SK-N-SH (cell line): ENCODE results near the gene RAP2A. TPM values are rescaled to one million over a fixed set of nuclear protein-coding genes. Genes with fewer than 3 reads are reported as not detected.

ENCODE experiments used
- CTCF ChIA-PET: fragments of 300-600, 350-600 bp; formaldehyde crosslinking; extraction: SDS; loops from one replicate; lab custom pipeline; 2021; lab: Yijun Ruan, JAX
- POLR2A ChIA-PET: fragments of 350-600 bp; sonication (Branson Sonifier 250); formaldehyde crosslinking; extraction: SDS; loops from one replicate; lab custom pipeline; 2020; ENCODE audit warnings: antibody characterized with exemption, inconsistent platforms; lab: Yijun Ruan, JAX
- DNase-seq: peaks from one replicate; pipeline ENCODE4 v3.0.0; 2012
- H2AFZ ChIP-seq: fragments of 200-600 bp; sonication (generic); 2 replicates; pipeline ENCODE4 v1.8.1; 2016; ENCODE audit warnings: antibody characterized with exemption, mild to moderate bottlenecking, low read depth
- H3F3A ChIP-seq: fragments of 200-600 bp; sonication (generic); replicated peaks from 2 replicates; pipeline ENCODE3; 2016; ENCODE audit warnings: antibody characterized with exemption, mild to moderate bottlenecking; ENCODE audit not compliant: insufficient read depth
- H3K27ac ChIP-seq, 2 experiments: fragments of 200-500 bp in 1 of 2; fragments of 200-600 bp in 1 of 2; sonication (Bioruptor generic) in 1 of 2; sonication (generic), shearing (Covaris generic) in 1 of 2; 2 replicates each; pipeline versions ENCODE4 v1.5.1 to v1.6.1; 2014 to 2016; ENCODE audit warnings: low read depth in 2 of 2, inconsistent platforms in 1 of 2, low read length in 1 of 2, mild to moderate bottlenecking in 1 of 2, mixed read lengths in 1 of 2
- H3K27me3 ChIP-seq: fragments of 200-600 bp; sonication (generic), shearing (Covaris generic); 2 replicates; pipeline ENCODE4 v1.6.1; 2016; ENCODE audit warnings: mixed run types; ENCODE audit not compliant: insufficient read depth
- H3K36me3 ChIP-seq, 2 experiments: fragments of 200-500 bp in 1 of 2; fragments of 200-600 bp in 1 of 2; sonication (Bioruptor generic) in 1 of 2; sonication (generic) in 1 of 2; replicated peaks in 1 of 2; 2 replicates each; pipeline versions ENCODE3 to v1.5.1; 2014 to 2016; ENCODE audit warnings: low read length in 1 of 2, mild to moderate bottlenecking in 1 of 2; ENCODE audit not compliant: insufficient read depth in 2 of 2, control insufficient read depth in 1 of 2
- H3K4me1 ChIP-seq, 2 experiments: fragments of 200-500 bp in 1 of 2; fragments of 200-600 bp in 1 of 2; sonication (Bioruptor generic) in 1 of 2; sonication (generic), shearing (Covaris generic) in 1 of 2; 2 replicates each; pipeline versions ENCODE4 v1.5.1 to v1.6.1; 2014 to 2016; ENCODE audit warnings: low read depth in 1 of 2, low read length in 1 of 2, mixed run types in 1 of 2; ENCODE audit not compliant: insufficient read depth in 2 of 2, control insufficient read depth in 1 of 2
- H3K4me2 ChIP-seq: fragments of 200-600 bp; sonication (generic), shearing (Covaris generic); 2 replicates; pipeline ENCODE4 v1.6.1; 2017; ENCODE audit warnings: mixed run types
- H3K4me3 ChIP-seq, 2 experiments: fragments of 200-500 bp in 1 of 2; fragments of 200-600 bp in 1 of 2; sonication (Bioruptor generic) in 1 of 2; sonication (generic), shearing (Covaris generic) in 1 of 2; 2 replicates each; pipeline versions ENCODE4 v1.5.1 to v1.8.1; 2014 to 2016; ENCODE audit warnings: low read depth in 2 of 2, inconsistent platforms in 1 of 2, low read length in 1 of 2, mild to moderate bottlenecking in 1 of 2, mixed read lengths in 1 of 2, moderate library complexity in 1 of 2
- H3K79me2 ChIP-seq: fragments of 200-600 bp; sonication (generic); 2 replicates; pipeline ENCODE4 v1.8.1; 2017; ENCODE audit warnings: mild to moderate bottlenecking; ENCODE audit not compliant: insufficient read depth
- H3K9ac ChIP-seq: fragments of 200-600 bp; sonication (generic); 2 replicates; pipeline ENCODE4 v1.6.1; 2017; ENCODE audit warnings: mixed run types
- H3K9me2 ChIP-seq: fragments of 200-600 bp; sonication (generic); 2 replicates; pipeline ENCODE4 v1.6.1; 2017; ENCODE audit warnings: mixed run types
- H3K9me3 ChIP-seq: fragments of 200-600 bp; sonication (generic); 2 replicates; pipeline ENCODE4 v1.6.1; 2017; ENCODE audit warnings: mixed run types, mild to moderate bottlenecking, moderate library complexity
- H4K20me1 ChIP-seq: fragments of 200-600 bp; sonication (generic); 2 replicates; pipeline ENCODE4 v1.6.1; 2017; ENCODE audit warnings: mild to moderate bottlenecking, mixed run types; ENCODE audit not compliant: insufficient read depth
- CHD2 ChIP-seq: fragments of 150-350 bp; IDR thresholded peaks from 2 replicates; pipeline ENCODE4 v1.6.1; 2018; ENCODE audit warnings: low read length; ENCODE audit not compliant: partially characterized antibody
- EP300 ChIP-seq, 2 experiments: IDR thresholded peaks; 2 replicates each; pipeline versions ENCODE4 v1.4.0 to v1.6.1; 2012; ENCODE audit warnings: borderline replicate concordance in 1 of 2, low read depth in 1 of 2, low read length in 1 of 2
- EZH2phosphoT487 ChIP-seq: fragments of 200-600 bp; sonication (generic); IDR thresholded peaks from 2 replicates; pipeline ENCODE4 v1.6.1; 2017; ENCODE audit warnings: low read depth, mixed run types, mild to moderate bottlenecking, antibody characterized with exemption, moderate library complexity, borderline replicate concordance
- FOXJ3 ChIP-seq: sonication (generic); formaldehyde crosslinking; IDR thresholded peaks from 2 replicates; pipeline ENCODE4 v1.5.1; 2020; ENCODE audit warnings: mild to moderate bottlenecking, missing genetic modification reagents
- FOXM1 ChIP-seq: IDR thresholded peaks from 2 replicates; pipeline ENCODE4 v1.4.0; 2012; ENCODE audit warnings: low read depth, mild to moderate bottlenecking
- IRF3 ChIP-seq: fragments of 150-350 bp; IDR thresholded peaks from 2 replicates; pipeline ENCODE4 v1.6.1; 2016; ENCODE audit warnings: mild to moderate bottlenecking, low read depth, low read length
- MEF2A ChIP-seq: IDR thresholded peaks from 2 replicates; pipeline ENCODE4 v1.4.0; 2012; ENCODE audit warnings: low read depth, borderline replicate concordance
- RAD21 ChIP-seq: IDR thresholded peaks from 2 replicates; pipeline ENCODE4 v1.6.1; 2012; ENCODE audit warnings: mild to moderate bottlenecking, low read length
- RCOR1 ChIP-seq: fragments of 150-350 bp; IDR thresholded peaks from 2 replicates; pipeline ENCODE4 v1.6.1; 2017; ENCODE audit warnings: antibody characterized with exemption, low read length
- RXRA ChIP-seq: IDR thresholded peaks from 2 replicates; pipeline ENCODE4 v1.4.0; 2012; ENCODE audit warnings: low read depth, mild to moderate bottlenecking, borderline replicate concordance
- TAF1 ChIP-seq: IDR thresholded peaks from 2 replicates; pipeline ENCODE4 v1.6.1; 2012; ENCODE audit warnings: low read depth, mild to moderate bottlenecking, low read length, moderate library complexity, borderline replicate concordance
- TCF12 ChIP-seq: IDR thresholded peaks from 2 replicates; pipeline ENCODE4 v1.4.0; 2012
- WGBS: methylation state at CpG from one replicate; pipeline ENCODE4 v1.1.6; 2017; ENCODE audit warnings: low lambda C conversion rate; 5-methylcytosine and 5-hydroxymethylcytosine counted together
- polyA plus RNA-seq, 3 experiments: library from polyadenylated mRNA; depleted of rRNA; stranded (reverse); fragments of >200 nt; gene quantifications; 2 replicates each; pipeline ENCODE4 v1.2.3, GENCODE V29; 2012
- TF ChIP-seq, protein P1 (sequence below): IDR thresholded peaks from 2 replicates; pipeline ENCODE4 v1.4.0; 2012; ENCODE audit warnings: low read depth, borderline replicate concordance
- TF ChIP-seq, protein P2 (sequence below): IDR thresholded peaks from 2 replicates; pipeline ENCODE4 v1.6.1; 2012; ENCODE audit warnings: mild to moderate bottlenecking, low read depth, low read length, moderate library complexity

RAP2A gene
- polyA plus RNA-seq, 1 of the 3 experiments (the other 2 are of a cell fraction): 6.5 TPM

GRCh38 chr13:97407540-97407939 lies 26.4 kb upstream of the RAP2A start:
- WGBS: 85% methylated on average over 2 of the region's 2 CpGs
- Histone ChIP-seq H3K9ac (no peak overlapping the region), H3K4me2 (no peak overlapping the region), H3K4me3 (no peak overlapping the region), H3K27me3 (no peaks in the 10 kb centered on the region), H3K27ac (no peak overlapping the region), H3K36me3 (no peaks in the 10 kb centered on the region), H3F3A (no peaks in the 10 kb centered on the region), H2AFZ (no peak overlapping the region), H3K9me2 (no peaks in the 10 kb centered on the region), H4K20me1 (no peaks in the 10 kb centered on the region), H3K4me1 (no peaks in the 10 kb centered on the region), H3K79me2 (no peaks in the 10 kb centered on the region), H3K9me3 (no peaks in the 10 kb centered on the region)
- no peak for DNase-seq
- no peak for TF ChIP-seq FOXJ3 (CRISPR knock-in tag)
- no peak for TF ChIP-seq FOXM1
- TF ChIP-seq IRF3: no peak
- TF ChIP-seq, protein P1, sequence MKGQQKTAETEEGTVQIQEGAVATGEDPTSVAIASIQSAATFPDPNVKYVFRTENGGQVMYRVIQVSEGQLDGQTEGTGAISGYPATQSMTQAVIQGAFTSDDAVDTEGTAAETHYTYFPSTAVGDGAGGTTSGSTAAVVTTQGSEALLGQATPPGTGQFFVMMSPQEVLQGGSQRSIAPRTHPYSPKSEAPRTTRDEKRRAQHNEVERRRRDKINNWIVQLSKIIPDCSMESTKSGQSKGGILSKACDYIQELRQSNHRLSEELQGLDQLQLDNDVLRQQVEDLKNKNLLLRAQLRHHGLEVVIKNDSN: no peak
- TF ChIP-seq EP300 (IDR thresholded peaks at IDR 0.05; ENCODE audit: borderline replicate concordance in 1 of 2, low read depth in 1 of 2, low read length in 1 of 2): no peak
- ChIA-PET CTCF (interaction anchor here (0.7 to 1.5 kb wide), 2 partner anchors 13 to 24 kb away, joined by 3 to 4 read pairs; no protein-coding TSS in a partner anchor), POLR2A (no interaction called here)

GRCh38 chr13:97408938-97409337 lies 25.0 kb upstream of the RAP2A start:
- POLR2A ChIA-PET: no interaction called here

More at GRCh38 chr13:97408938-97409337, 25.0 kb upstream of the RAP2A start:
- Histone ChIP-seq H3K79me2 (no peaks in the 10 kb centered on the region), H3K4me2 (no peak overlapping the region), H3F3A (no peaks in the 10 kb centered on the region), H3K9me3 (no peaks in the 10 kb centered on the region), H3K4me3 (no peak overlapping the region), H4K20me1 (no peaks in the 10 kb centered on the region), H2AFZ (no peak overlapping the region), H3K9me2 (no peaks in the 10 kb centered on the region), H3K9ac (no peak overlapping the region), H3K36me3 (no peaks in the 10 kb centered on the region), H3K4me1 (no peaks in the 10 kb centered on the region), H3K27me3 (no peaks in the 10 kb centered on the region), H3K27ac (no peak overlapping the region)
- TF ChIP-seq IRF3: no peak
- TF ChIP-seq EZH2phosphoT487: no peak
- TF ChIP-seq RCOR1: no peak
- no peak for TF ChIP-seq RXRA
- no peak for TF ChIP-seq RAD21
- no peak for TF ChIP-seq MEF2A
- no peak for TF ChIP-seq FOXJ3 (CRISPR knock-in tag)
- no peak for TF ChIP-seq TAF1
- no peak for TF ChIP-seq TCF12
- TF ChIP-seq, protein P2, sequence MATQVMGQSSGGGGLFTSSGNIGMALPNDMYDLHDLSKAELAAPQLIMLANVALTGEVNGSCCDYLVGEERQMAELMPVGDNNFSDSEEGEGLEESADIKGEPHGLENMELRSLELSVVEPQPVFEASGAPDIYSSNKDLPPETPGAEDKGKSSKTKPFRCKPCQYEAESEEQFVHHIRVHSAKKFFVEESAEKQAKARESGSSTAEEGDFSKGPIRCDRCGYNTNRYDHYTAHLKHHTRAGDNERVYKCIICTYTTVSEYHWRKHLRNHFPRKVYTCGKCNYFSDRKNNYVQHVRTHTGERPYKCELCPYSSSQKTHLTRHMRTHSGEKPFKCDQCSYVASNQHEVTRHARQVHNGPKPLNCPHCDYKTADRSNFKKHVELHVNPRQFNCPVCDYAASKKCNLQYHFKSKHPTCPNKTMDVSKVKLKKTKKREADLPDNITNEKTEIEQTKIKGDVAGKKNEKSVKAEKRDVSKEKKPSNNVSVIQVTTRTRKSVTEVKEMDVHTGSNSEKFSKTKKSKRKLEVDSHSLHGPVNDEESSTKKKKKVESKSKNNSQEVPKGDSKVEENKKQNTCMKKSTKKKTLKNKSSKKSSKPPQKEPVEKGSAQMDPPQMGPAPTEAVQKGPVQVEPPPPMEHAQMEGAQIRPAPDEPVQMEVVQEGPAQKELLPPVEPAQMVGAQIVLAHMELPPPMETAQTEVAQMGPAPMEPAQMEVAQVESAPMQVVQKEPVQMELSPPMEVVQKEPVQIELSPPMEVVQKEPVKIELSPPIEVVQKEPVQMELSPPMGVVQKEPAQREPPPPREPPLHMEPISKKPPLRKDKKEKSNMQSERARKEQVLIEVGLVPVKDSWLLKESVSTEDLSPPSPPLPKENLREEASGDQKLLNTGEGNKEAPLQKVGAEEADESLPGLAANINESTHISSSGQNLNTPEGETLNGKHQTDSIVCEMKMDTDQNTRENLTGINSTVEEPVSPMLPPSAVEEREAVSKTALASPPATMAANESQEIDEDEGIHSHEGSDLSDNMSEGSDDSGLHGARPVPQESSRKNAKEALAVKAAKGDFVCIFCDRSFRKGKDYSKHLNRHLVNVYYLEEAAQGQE: no peak
- TF ChIP-seq CHD2: no peak
- 82% methylated on average over 2 of the region's 2 CpGs for WGBS
- CTCF ChIA-PET: no interaction called here
- no peak for DNase-seq
